ENCODE data around the gene JAGN1. TPM values are rescaled to one million over a fixed set of nuclear protein-coding genes. Genes with fewer than 3 reads are reported as not detected.

JAGN1 gene
- total and polyA plus RNA-seq, 9 of the 15 experiments (the other 6 are each of a cell fraction or from before 2014, with no cell fraction given): 31.6 to 77.8 (median 40.3) TPM

GRCh38 chr3:9897408-9898372 lies 7.3 kb downstream of the JAGN1 start (continued):
- TF ChIP-seq ZNF407 (IDR thresholded peaks at IDR 0.05; ENCODE audit: low read depth): no peak
- TF ChIP-seq EHMT2 (IDR thresholded peaks at IDR 0.05): peak; percentile 67
- no peak for TF ChIP-seq JUNB (CRISPR knock-in tag; conservative IDR thresholded peaks at IDR 0.05)
- TF ChIP-seq SP2 (IDR thresholded peaks at IDR 0.05; ENCODE audit: extremely low read depth, low read depth, low read length, poor library complexity, severe bottlenecking): no peak
- peak; percentile 94 for TF ChIP-seq PKNOX1 (IDR thresholded peaks at IDR 0.05)
- TF ChIP-seq GABPB2 (CRISPR knock-in tag; conservative IDR thresholded peaks at IDR 0.05): no peak
- TF ChIP-seq CTBP1 (IDR thresholded peaks at IDR 0.05; ENCODE audit: borderline replicate concordance): peak; percentile 50; the same call in 1 of the 2 replicates
- no peak for TF ChIP-seq NUFIP1 (IDR thresholded peaks at IDR 0.05; ENCODE audit: partially characterized antibody)
- no peak for TF ChIP-seq NCOR1 (IDR thresholded peaks at IDR 0.05)
- no peak for TF ChIP-seq ZNF655 (CRISPR knock-in tag; IDR thresholded peaks at IDR 0.05)
- no peak for TF ChIP-seq ZC3H4 (CRISPR knock-in tag; IDR thresholded peaks at IDR 0.05; ENCODE audit: borderline replicate concordance)
- no peak for TF ChIP-seq ZNF512 (tag; IDR thresholded peaks at IDR 0.05)
- TF ChIP-seq ZNF589 (CRISPR knock-in tag; IDR thresholded peaks at IDR 0.05; ENCODE audit: low read depth): peak; percentile 81; the same call in 1 of the 2 replicates
- no peak for TF ChIP-seq XRCC4 (IDR thresholded peaks at IDR 0.05; ENCODE audit: extremely low read depth, insufficient read depth, insufficient read length)

All from K562 (cell line).